OCI-LY3 (cell line): ENCODE measurements around the gene AKAP7.

Experiments used
- EZH2phosphoT487 ChIP-seq: fragments of 200-600 bp; shearing (Covaris generic); IDR thresholded peaks from 2 replicates; pipeline ENCODE4 v1.6.1; 2018; ENCODE audit warnings: antibody characterized with exemption, mixed run types, low read depth
- TF ChIP-seq, protein P1 (sequence below): fragments of 200-600, 300-600 bp; sonication (generic); IDR thresholded peaks from 2 replicates; pipeline ENCODE4 v1.5.1; 2014; ENCODE audit warnings: antibody characterized with exemption, low read length, low read depth

DNA sequence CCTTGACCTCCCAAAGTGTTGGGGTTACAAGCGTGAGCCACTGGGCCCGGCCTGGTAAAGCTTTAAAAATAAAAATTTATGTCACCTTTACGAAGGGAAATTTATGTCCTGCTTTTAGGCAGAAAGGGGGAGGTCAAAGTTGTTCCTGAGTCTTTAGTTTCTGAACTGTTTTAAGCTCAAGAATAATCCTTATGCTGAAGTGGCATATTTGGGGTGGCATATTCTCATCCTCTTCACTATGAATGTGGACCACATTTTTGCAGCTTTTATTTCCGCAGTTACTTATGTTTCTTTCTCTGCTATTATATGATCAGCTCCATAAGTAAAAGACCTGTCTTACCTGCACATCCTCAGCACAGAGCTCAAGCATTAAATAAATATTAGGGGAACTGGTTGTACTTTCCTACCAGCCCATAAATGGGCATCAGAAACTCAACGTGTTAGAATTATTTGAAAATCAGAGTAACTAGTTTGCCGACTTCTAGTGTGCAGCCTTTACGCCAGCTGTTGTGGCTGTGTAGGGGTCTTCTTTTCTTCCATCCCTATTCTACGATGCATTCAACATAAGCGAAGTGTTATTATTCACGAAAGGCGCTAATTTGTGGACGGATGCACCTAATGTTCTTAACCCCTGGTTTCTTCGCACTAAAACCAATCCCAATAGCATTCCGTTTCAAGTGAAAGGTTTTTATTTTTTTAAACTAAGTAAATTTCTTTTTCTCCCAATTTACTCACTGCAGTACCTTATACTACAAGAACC is 867 bp upstream of the AKAP7 start:
- TF ChIP-seq, protein P1, sequence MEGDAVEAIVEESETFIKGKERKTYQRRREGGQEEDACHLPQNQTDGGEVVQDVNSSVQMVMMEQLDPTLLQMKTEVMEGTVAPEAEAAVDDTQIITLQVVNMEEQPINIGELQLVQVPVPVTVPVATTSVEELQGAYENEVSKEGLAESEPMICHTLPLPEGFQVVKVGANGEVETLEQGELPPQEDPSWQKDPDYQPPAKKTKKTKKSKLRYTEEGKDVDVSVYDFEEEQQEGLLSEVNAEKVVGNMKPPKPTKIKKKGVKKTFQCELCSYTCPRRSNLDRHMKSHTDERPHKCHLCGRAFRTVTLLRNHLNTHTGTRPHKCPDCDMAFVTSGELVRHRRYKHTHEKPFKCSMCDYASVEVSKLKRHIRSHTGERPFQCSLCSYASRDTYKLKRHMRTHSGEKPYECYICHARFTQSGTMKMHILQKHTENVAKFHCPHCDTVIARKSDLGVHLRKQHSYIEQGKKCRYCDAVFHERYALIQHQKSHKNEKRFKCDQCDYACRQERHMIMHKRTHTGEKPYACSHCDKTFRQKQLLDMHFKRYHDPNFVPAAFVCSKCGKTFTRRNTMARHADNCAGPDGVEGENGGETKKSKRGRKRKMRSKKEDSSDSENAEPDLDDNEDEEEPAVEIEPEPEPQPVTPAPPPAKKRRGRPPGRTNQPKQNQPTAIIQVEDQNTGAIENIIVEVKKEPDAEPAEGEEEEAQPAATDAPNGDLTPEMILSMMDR, result no peak
- no peak for TF ChIP-seq EZH2phosphoT487
